ENCODE results near the gene MAJIN. TPM values are rescaled to one million over a fixed set of nuclear protein-coding genes. Genes with fewer than 3 reads are reported as not detected.

The MAJIN gene
- total RNA-seq, 1 donor from 2014 or later: not detected

DNA sequence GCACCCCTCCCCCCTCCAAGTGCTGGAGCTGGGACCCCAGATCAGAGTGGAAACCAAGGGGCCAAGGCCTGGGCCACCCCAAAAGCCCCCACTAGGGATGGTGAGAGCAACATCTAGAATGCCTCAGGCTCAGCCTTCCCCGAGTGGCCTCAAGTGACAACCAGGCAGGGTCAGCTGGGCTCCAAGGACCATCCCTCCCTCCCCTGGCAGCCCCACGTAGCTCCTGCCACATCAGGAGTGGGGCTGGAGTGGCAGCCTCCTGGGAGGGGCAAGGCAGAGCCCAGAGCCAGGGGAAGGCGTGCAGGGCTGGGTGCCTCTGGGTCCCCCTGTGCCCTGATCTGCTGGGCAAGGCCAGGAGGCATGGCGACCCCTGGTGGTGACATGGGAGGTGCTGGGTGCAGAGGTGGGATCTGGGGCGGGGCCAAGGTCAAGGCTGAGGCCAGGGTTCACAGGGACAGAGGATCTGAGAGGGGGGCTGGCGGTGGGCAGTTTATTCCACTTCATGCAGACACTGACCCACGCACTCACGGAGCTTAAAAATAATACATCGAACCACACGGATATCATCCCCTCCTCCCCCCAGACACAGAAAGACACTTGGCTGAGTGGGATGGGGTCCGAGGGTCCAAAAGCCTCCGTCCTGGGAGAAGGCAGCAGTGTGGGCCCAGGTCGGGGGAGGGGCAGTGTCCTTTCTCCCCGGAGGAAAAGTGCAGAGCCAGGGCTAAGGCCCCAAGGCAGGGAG, 77.7 kb downstream of the MAJIN start:
- H3K4me3 ChIP-seq (ENCODE audit: low read depth, low read length): peak overlapping the region; percentile 77
- no peak for DNase-seq (ENCODE audit: low read depth)
- TF ChIP-seq, protein P1, sequence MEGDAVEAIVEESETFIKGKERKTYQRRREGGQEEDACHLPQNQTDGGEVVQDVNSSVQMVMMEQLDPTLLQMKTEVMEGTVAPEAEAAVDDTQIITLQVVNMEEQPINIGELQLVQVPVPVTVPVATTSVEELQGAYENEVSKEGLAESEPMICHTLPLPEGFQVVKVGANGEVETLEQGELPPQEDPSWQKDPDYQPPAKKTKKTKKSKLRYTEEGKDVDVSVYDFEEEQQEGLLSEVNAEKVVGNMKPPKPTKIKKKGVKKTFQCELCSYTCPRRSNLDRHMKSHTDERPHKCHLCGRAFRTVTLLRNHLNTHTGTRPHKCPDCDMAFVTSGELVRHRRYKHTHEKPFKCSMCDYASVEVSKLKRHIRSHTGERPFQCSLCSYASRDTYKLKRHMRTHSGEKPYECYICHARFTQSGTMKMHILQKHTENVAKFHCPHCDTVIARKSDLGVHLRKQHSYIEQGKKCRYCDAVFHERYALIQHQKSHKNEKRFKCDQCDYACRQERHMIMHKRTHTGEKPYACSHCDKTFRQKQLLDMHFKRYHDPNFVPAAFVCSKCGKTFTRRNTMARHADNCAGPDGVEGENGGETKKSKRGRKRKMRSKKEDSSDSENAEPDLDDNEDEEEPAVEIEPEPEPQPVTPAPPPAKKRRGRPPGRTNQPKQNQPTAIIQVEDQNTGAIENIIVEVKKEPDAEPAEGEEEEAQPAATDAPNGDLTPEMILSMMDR (conservative IDR thresholded peaks at IDR 0.05; ENCODE audit: low read depth, low read length): peak; percentile 87

DNA sequence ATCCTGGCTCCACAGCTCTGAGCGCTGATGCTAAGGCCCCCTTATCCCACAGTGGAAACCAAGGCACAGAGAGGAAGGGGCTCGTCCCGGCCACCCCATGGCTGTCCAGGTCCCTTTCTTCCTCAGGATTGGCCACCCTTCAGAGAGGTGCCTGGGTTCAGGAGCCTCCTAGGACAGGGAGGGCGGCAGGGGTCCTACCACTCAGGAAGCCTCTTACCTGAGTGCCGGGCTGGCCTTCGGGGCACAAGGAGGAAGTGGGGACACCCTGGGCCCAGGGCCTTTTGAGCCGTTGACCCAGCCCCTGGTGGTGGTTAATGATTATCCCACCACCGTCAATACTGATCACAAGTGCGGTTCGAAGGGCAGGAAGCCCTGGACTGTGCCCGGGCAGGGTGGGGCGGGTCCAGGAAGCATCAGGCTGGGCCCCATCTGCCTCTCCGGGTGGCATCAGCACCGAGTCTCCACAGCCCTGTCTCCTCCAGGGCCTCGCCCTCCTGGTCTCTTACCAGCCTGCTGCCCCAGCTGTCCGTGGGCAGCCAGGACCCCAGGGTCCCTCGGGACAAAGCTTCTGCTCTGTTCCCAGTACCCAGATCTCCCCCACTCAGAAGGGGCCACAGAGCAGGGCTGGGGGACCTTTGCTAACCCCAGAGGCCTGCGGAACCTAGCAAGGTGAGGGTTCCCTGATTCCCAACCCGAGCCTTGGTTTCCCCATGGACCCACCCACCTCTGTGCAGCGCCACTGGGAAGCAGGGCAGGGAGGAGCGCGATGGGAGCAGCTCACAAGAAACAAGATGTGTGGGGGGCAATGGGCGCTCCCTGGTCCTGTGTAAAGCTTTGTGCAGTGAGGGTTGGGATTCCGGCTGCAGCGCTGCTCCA, 78.5 kb downstream of the MAJIN start:
- TF ChIP-seq, protein P1 (conservative IDR thresholded peaks at IDR 0.05; ENCODE audit: low read depth, low read length): no peak
- DNase-seq (ENCODE audit: low read depth): no peak
- H3K4me3 ChIP-seq (ENCODE audit: low read depth, low read length): peak overlapping the region; percentile 77

DNA sequence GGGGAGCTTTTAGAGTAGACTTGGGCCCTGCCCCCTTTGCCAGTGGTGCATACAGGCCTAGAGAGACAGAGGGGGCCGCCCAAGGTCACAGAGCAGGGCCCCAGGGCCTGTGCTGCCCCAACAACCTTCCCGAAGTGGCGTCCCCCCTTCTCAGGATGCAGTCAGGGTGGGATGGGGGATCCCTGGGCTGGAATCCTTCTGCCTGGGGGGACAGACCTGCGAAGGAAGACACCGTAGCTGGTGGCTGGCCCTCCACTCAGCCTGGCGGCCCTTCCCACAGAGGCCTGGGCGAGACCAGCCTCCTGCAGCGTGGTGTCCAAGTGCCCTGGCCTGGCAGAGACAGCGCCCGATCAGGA, 79.1 kb downstream of the MAJIN start:
- TF ChIP-seq, protein P1 (conservative IDR thresholded peaks at IDR 0.05; ENCODE audit: low read depth, low read length): no peak
- DNase-seq (ENCODE audit: low read depth): no peak
- peak overlapping the region; percentile 77 for H3K4me3 ChIP-seq (ENCODE audit: low read depth, low read length)

DNA sequence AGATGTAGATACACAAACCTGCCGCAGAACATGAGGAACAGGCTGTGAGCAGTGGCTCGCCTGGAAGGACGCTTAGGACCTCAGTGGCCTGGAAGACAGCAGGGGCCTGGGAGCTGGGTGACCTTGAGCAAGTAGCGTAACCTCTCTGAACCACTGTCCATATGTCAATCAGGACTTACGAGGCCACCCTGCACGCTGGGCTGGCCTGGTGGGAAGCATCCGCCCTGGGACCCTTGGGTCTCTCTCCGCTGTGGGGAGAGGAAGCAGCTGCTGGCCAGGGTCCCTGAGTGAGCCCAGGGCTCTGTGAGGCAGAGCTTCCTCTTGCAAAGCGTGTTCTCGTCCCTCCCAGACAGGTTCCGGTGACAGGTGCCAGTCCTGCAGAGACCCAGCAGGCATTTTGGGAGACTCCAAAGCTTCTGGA, 79.5 kb downstream of the MAJIN start:
- no peak for DNase-seq (ENCODE audit: low read depth)
- TF ChIP-seq, protein P1 (conservative IDR thresholded peaks at IDR 0.05; ENCODE audit: low read depth, low read length): no peak

DNA sequence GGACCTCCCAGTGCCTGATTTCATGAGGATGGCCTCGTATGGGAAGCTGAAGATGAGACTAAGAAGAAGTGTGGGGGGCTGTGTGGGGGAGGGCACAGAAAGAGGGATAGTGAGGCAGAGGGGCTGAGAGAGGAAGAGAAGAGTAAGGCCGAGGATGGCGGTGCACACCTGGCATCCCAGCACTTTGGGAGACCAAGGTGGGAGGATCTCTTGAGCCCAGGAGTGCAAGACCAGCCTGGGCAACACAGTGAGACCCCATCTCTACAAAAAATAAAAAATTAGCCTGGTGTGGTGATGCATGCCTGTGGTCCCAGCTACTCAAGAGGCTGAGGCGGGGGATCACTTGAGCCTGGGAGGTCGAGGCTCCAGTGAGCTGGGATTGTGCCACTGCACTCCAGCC, 80.0 kb downstream of the MAJIN start:
- peak overlapping the region; percentile 77 for H3K4me3 ChIP-seq (ENCODE audit: low read depth, low read length)
- TF ChIP-seq, protein P1 (conservative IDR thresholded peaks at IDR 0.05; ENCODE audit: low read depth, low read length): no peak
- no peak for DNase-seq (ENCODE audit: low read depth)

More for the DNA sequence above, 79.5 kb downstream of the MAJIN start:
- H3K4me3 ChIP-seq (ENCODE audit: low read depth, low read length): peak overlapping the region; percentile 77

DNA sequence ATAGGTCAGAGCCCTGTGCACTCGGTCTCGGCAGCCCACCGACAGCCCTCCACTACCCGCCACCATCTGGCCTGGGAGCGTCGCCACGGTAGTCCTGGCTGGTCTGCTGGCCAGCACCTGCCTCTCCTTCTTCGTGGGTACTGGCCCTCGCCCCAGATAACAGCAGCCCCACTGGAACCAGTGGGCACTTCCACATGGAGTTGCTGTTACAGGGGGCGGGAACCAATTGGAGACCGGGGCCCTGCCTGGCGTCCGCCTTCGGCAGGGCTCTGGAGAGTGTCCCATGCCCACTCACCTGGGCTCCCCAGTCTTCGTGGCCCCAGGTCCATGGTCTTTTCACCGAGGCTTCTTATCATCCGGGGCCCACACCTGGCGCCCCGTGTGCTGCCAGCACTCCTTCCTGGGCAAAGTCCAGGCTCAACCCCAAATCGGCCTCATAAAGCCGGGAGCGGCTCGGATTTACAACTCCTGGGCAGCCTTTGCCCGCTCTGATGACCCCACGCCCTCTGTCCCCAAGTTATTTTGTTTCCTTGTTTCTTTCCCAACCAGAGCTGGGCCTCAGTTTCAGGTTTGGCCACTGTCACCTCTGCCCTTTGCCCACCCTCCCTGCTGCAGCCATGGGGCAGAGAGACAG, 80.6 kb downstream of the MAJIN start:
- TF ChIP-seq, protein P1 (conservative IDR thresholded peaks at IDR 0.05; ENCODE audit: low read depth, low read length): no peak
- no peak for DNase-seq (ENCODE audit: low read depth)
- peak overlapping the region; percentile 77 for H3K4me3 ChIP-seq (ENCODE audit: low read depth, low read length)

Data from epithelial cell of proximal tubule (primary cell).